Astrocyte (in vitro differentiated cells and primary cell): ENCODE data around the gene NPAS3. TPM values are rescaled to one million over a fixed set of nuclear protein-coding genes. Genes with fewer than 3 reads are reported as not detected.

Source experiments
- DNase-seq: peaks from one replicate; pipeline ENCODE4 v3.0.0-alpha.2; 2010; ENCODE audit warnings: low read depth
- FAIRE-seq: peaks from 2 replicates; lab custom pipeline; 2011; peaks lifted over from hg19 to GRCh38; lab: Jason Lieb, UNC
- H2AFZ ChIP-seq: 2 replicates; pipeline ENCODE4 v1.6.0; 2012; ENCODE audit warnings: low read depth, low read length, inconsistent platforms
- H3K27ac ChIP-seq: 2 replicates; pipeline ENCODE4 v1.5.1; 2011; ENCODE audit warnings: low read depth, low read length, inconsistent platforms
- H3K27me3 ChIP-seq: 2 replicates; pipeline ENCODE4 v1.6.0; 2011; ENCODE audit warnings: low read length, inconsistent platforms; ENCODE audit not compliant: insufficient read depth
- H3K36me3 ChIP-seq: 2 replicates; pipeline ENCODE4 v1.5.1; 2011; ENCODE audit warnings: low read length, inconsistent platforms; ENCODE audit not compliant: insufficient read depth
- H3K4me1 ChIP-seq: 2 replicates; pipeline ENCODE4 v1.5.1; 2011; ENCODE audit warnings: low read length, inconsistent platforms; ENCODE audit not compliant: insufficient read depth
- H3K4me2 ChIP-seq: 2 replicates; pipeline ENCODE4 v1.6.0; 2012; ENCODE audit warnings: low read length, inconsistent platforms
- H3K4me3 ChIP-seq: 2 replicates; pipeline ENCODE4 v1.5.1; 2011; ENCODE audit warnings: low read depth, mild to moderate bottlenecking, low read length, inconsistent platforms; ENCODE audit not compliant: insufficient read depth
- H3K79me2 ChIP-seq: 2 replicates; pipeline ENCODE4 v1.6.0; 2012; ENCODE audit warnings: mild to moderate bottlenecking, low read length, inconsistent platforms; ENCODE audit not compliant: insufficient read depth
- H3K9ac ChIP-seq: 2 replicates; pipeline ENCODE4 v1.6.0; 2012; ENCODE audit warnings: mild to moderate bottlenecking, low read length, inconsistent platforms
- H3K9me3 ChIP-seq: 2 replicates; pipeline ENCODE4 v1.5.1; 2012; ENCODE audit warnings: low read depth, mild to moderate bottlenecking, low read length, inconsistent platforms; ENCODE audit not compliant: insufficient read depth
- H4K20me1 ChIP-seq: 2 replicates; pipeline ENCODE4 v1.6.0; 2012; ENCODE audit warnings: low read length, inconsistent platforms; ENCODE audit not compliant: insufficient read depth
- H3K27ac Mint-ChIP-seq: one replicate; pipeline ENCODE4 v1.8.0; 2021; ENCODE audit warnings: mild to moderate bottlenecking, mixed read lengths; ENCODE audit not compliant: unreplicated experiment
- H3K27me3 Mint-ChIP-seq: one replicate; pipeline ENCODE4 v1.8.0; 2021; ENCODE audit warnings: low read depth, mixed read lengths; ENCODE audit not compliant: unreplicated experiment
- H3K36me3 Mint-ChIP-seq: one replicate; pipeline ENCODE4 v1.8.0; 2021; ENCODE audit warnings: low read depth, mixed read lengths; ENCODE audit not compliant: unreplicated experiment
- H3K4me1 Mint-ChIP-seq: one replicate; pipeline ENCODE4 v1.8.0; 2021; ENCODE audit warnings: low read depth, mixed read lengths; ENCODE audit not compliant: unreplicated experiment
- H3K4me3 Mint-ChIP-seq: one replicate; pipeline ENCODE4 v1.8.0; 2021; ENCODE audit warnings: mild to moderate bottlenecking, moderate library complexity, mixed read lengths; ENCODE audit not compliant: unreplicated experiment
- H3K9me3 Mint-ChIP-seq: one replicate; pipeline ENCODE4 v1.8.0; 2021; ENCODE audit warnings: mild to moderate bottlenecking, mixed read lengths; ENCODE audit not compliant: unreplicated experiment
- CTCF ChIP-seq: IDR thresholded peaks from 2 replicates; pipeline ENCODE4 v1.5.1; 2011; ENCODE audit warnings: low read depth, mild to moderate bottlenecking, inconsistent platforms, low read length, moderate library complexity; ENCODE audit not compliant: insufficient read depth
- EZH2 ChIP-seq: IDR thresholded peaks from 2 replicates; pipeline ENCODE4 v1.6.1; 2012; ENCODE audit warnings: mild to moderate bottlenecking, low read length, inconsistent platforms; ENCODE audit not compliant: insufficient read depth
- total RNA-seq: library from RNA; stranded (reverse); gene quantifications from 2 replicates; pipeline ENCODE4 v1.2.1, GENCODE V29; 2021

NPAS3 gene
- total RNA-seq, 1 donor from 2014 or later = 2.6 TPM

GRCh38 chr14:33515441-33515840 lies 576.8 kb downstream of the NPAS3 start:
- Mint-ChIP-seq H3K27me3 (no peaks in the 10 kb centered on the region), H3K4me1 (peaks cover 15% of the 10 kb centered on the region), H3K9me3 (no peaks in the 10 kb centered on the region), H3K4me3 (no peak overlapping the region), H3K36me3 (no peaks in the 10 kb centered on the region), H3K27ac (no peak overlapping the region)
- DNase-seq (peak; percentile 61), FAIRE-seq (no peak)
- TF ChIP-seq CTCF (no peak), EZH2 (no peak)
- no peaks in the 10 kb centered on the region for H3K9me3 ChIP-seq
- no peak overlapping the region for H3K4me3 ChIP-seq
- H3K36me3 ChIP-seq = no peaks in the 10 kb centered on the region
- no peak overlapping the region for H3K27ac ChIP-seq
- H3K4me2 ChIP-seq = peak overlapping the region; percentile 31
- H3K79me2 ChIP-seq = no peaks in the 10 kb centered on the region
- H2AFZ ChIP-seq = no peak overlapping the region
- H3K4me1 ChIP-seq = peaks cover 30% of the 10 kb centered on the region
- no peaks in the 10 kb centered on the region for H4K20me1 ChIP-seq
- no peak overlapping the region for H3K9ac ChIP-seq
- H3K27me3 ChIP-seq = no peaks in the 10 kb centered on the region

GRCh38 chr14:33515899-33516298 lies 577.2 kb downstream of the NPAS3 start:
- Histone ChIP-seq H3K79me2 (no peaks in the 10 kb centered on the region), H3K9ac (no peak overlapping the region), H3K4me1 (peaks cover 26% of the 10 kb centered on the region), H4K20me1 (no peaks in the 10 kb centered on the region), H3K9me3 (no peaks in the 10 kb centered on the region), H3K36me3 (no peaks in the 10 kb centered on the region), H3K27ac (no peak overlapping the region), H3K4me3 (no peak overlapping the region), H3K4me2 (peak overlapping the region; percentile 31), H2AFZ (no peak overlapping the region), H3K27me3 (no peaks in the 10 kb centered on the region)
- TF ChIP-seq CTCF = no peak
- no peak for TF ChIP-seq EZH2
- Mint-ChIP-seq H3K27ac (no peak overlapping the region), H3K4me3 (no peak overlapping the region), H3K36me3 (no peaks in the 10 kb centered on the region), H3K4me1 (peaks cover 15% of the 10 kb centered on the region), H3K9me3 (no peaks in the 10 kb centered on the region), H3K27me3 (no peaks in the 10 kb centered on the region)
- DNase-seq (no peak), FAIRE-seq (no peak)

GRCh38 chr14:33516898-33517436 lies 578.3 kb downstream of the NPAS3 start:
- no peaks in the 10 kb centered on the region for H3K9me3 Mint-ChIP-seq
- DNase-seq (no peak), FAIRE-seq (peak; percentile 37)
- no peak overlapping the region for H3K4me3 Mint-ChIP-seq
- H3K36me3 Mint-ChIP-seq = no peaks in the 10 kb centered on the region
- H3K27ac ChIP-seq = no peak overlapping the region
- no peaks in the 10 kb centered on the region for H3K36me3 ChIP-seq
- no peak overlapping the region for H3K4me2 ChIP-seq
- TF ChIP-seq EZH2 (no peak), CTCF (no peak)
- no peak overlapping the region for H3K9ac ChIP-seq
- no peak overlapping the region for H2AFZ ChIP-seq
- H3K4me1 ChIP-seq = peaks cover 15% of the 10 kb centered on the region
- peaks cover 14% of the 10 kb centered on the region for H3K4me1 Mint-ChIP-seq
- no peak overlapping the region for H3K4me3 ChIP-seq
- no peaks in the 10 kb centered on the region for H4K20me1 ChIP-seq
- no peaks in the 10 kb centered on the region for H3K27me3 Mint-ChIP-seq
- no peaks in the 10 kb centered on the region for H3K9me3 ChIP-seq
- H3K27me3 ChIP-seq = no peaks in the 10 kb centered on the region
- H3K79me2 ChIP-seq = no peaks in the 10 kb centered on the region
- H3K27ac Mint-ChIP-seq = no peak overlapping the region
